ENCODE measurements around the gene ANAPC16.
"Not testable (repeated sequence)": the region's sequence is repeated elsewhere in the genome, so short reads cannot be mapped to it uniquely, and the experiment has no call there.

Gene ANAPC16

GRCh38 chr10:72265990-72266865 lies 50.4 kb downstream of the ANAPC16 start:
- Histone ChIP-seq H3K36me3 (ENCODE audit: insufficient read depth, low read length) (no peaks in the 10 kb centered on the region), H3K4me3 (ENCODE audit: low read length) (no peak overlapping the region), H3K4me1 (ENCODE audit: insufficient read depth, low read length) (peaks cover 10% of the 10 kb centered on the region), H3K27me3 (ENCODE audit: insufficient read depth, low read length) (no peaks in the 10 kb centered on the region), H2AFZ (ENCODE audit: low read depth, low read length) (no peak overlapping the region), H3K9me3 (ENCODE audit: low read length) (no peaks in the 10 kb centered on the region)

- Histone ChIP-seq H3K27me3 (ENCODE audit: insufficient read depth, low read length) (no peaks in the 10 kb centered on the region), H2AFZ (ENCODE audit: low read depth, low read length) (no peak overlapping the region), H3K4me3 (ENCODE audit: low read length) (no peak overlapping the region), H3K4me1 (ENCODE audit: insufficient read depth, low read length) (peaks cover 7% of the 10 kb centered on the region), H3K9me3 (ENCODE audit: low read length) (no peaks in the 10 kb centered on the region), H3K36me3 (ENCODE audit: insufficient read depth, low read length) (no peaks in the 10 kb centered on the region)
Measured at GRCh38 chr10:72267381-72267780, 51.6 kb downstream of the ANAPC16 start.

- Histone ChIP-seq H3K27me3 (ENCODE audit: insufficient read depth, low read length) (no peaks in the 10 kb centered on the region), H3K4me1 (ENCODE audit: insufficient read depth, low read length) (peaks cover 11% of the 10 kb centered on the region), H3K9me3 (ENCODE audit: low read length) (no peaks in the 10 kb centered on the region), H3K4me3 (ENCODE audit: low read length) (no peak overlapping the region), H3K36me3 (ENCODE audit: insufficient read depth, low read length) (no peaks in the 10 kb centered on the region), H2AFZ (ENCODE audit: low read depth, low read length) (no peak overlapping the region)
Measured at GRCh38 chr10:72267819-72268399, 52.1 kb downstream of the ANAPC16 start.

GRCh38 chr10:72268475-72269200 lies 52.8 kb downstream of the ANAPC16 start:
- H2AFZ ChIP-seq (ENCODE audit: low read depth, low read length); H3K27me3 ChIP-seq (ENCODE audit: insufficient read depth, low read length); H3K9me3 ChIP-seq (ENCODE audit: low read length); H3K4me3 ChIP-seq (ENCODE audit: low read length); H3K36me3 ChIP-seq (ENCODE audit: insufficient read depth, low read length): not testable (repeated sequence)
- H3K4me1 ChIP-seq (ENCODE audit: insufficient read depth, low read length), result peaks cover 11% of the 10 kb centered on the region

- Histone ChIP-seq H3K4me1 (ENCODE audit: insufficient read depth, low read length) (peaks cover 25% of the 10 kb centered on the region), H3K36me3 (ENCODE audit: insufficient read depth, low read length) (peaks cover 10% of the 10 kb centered on the region), H2AFZ (ENCODE audit: low read depth, low read length) (no peak overlapping the region), H3K4me3 (ENCODE audit: low read length) (no peak overlapping the region), H3K27me3 (ENCODE audit: insufficient read depth, low read length) (no peaks in the 10 kb centered on the region), H3K9me3 (ENCODE audit: low read length) (no peaks in the 10 kb centered on the region)
Measured at GRCh38 chr10:72270607-72271281, 54.9 kb downstream of the ANAPC16 start.

- Histone ChIP-seq H3K27me3 (ENCODE audit: insufficient read depth, low read length) (no peaks in the 10 kb centered on the region), H2AFZ (ENCODE audit: low read depth, low read length) (peak overlapping the region; percentile 2), H3K9me3 (ENCODE audit: low read length) (no peaks in the 10 kb centered on the region), H3K36me3 (ENCODE audit: insufficient read depth, low read length) (peaks cover 15% of the 10 kb centered on the region), H3K4me1 (ENCODE audit: insufficient read depth, low read length) (peaks cover 40% of the 10 kb centered on the region), H3K4me3 (ENCODE audit: low read length) (peak overlapping the region; percentile 77)
Measured at GRCh38 chr10:72272689-72273409, 57.0 kb downstream of the ANAPC16 start.

GRCh38 chr10:72273410-72274212 lies 57.8 kb downstream of the ANAPC16 start, which contains the start of gene DDIT4:
Gene DDIT4, plus strand, starts transcription at chr10:72273924. Its CDS starts 293 bp downstream, at chr10:72274217.
- Histone ChIP-seq H3K36me3 (ENCODE audit: insufficient read depth, low read length) (peaks cover 15% of the 10 kb centered on the region), H3K9me3 (ENCODE audit: low read length) (no peaks in the 10 kb centered on the region), H2AFZ (ENCODE audit: low read depth, low read length) (peak within 1 kb of the TSS; percentile 2), H3K4me3 (ENCODE audit: low read length) (peak within 1 kb of the TSS; percentile 77), H3K27me3 (ENCODE audit: insufficient read depth, low read length) (no peaks in the 10 kb centered on the region), H3K4me1 (ENCODE audit: insufficient read depth, low read length) (peaks cover 47% of the 10 kb centered on the region)

- Histone ChIP-seq H3K4me1 (ENCODE audit: insufficient read depth, low read length) (peaks cover 47% of the 10 kb centered on the region), H3K36me3 (ENCODE audit: insufficient read depth, low read length) (peaks cover 15% of the 10 kb centered on the region), H3K9me3 (ENCODE audit: low read length) (no peaks in the 10 kb centered on the region), H2AFZ (ENCODE audit: low read depth, low read length) (no peak overlapping the region), H3K4me3 (ENCODE audit: low read length) (peak overlapping the region; percentile 77), H3K27me3 (ENCODE audit: insufficient read depth, low read length) (no peaks in the 10 kb centered on the region)
Measured at GRCh38 chr10:72274213-72274729, 58.5 kb downstream of the ANAPC16 start.

GRCh38 chr10:72274730-72275350 lies 59.0 kb downstream of the ANAPC16 start:
- Histone ChIP-seq H3K9me3 (ENCODE audit: low read length) (no peaks in the 10 kb centered on the region), H3K4me3 (ENCODE audit: low read length) (peak overlapping the region; percentile 77), H3K27me3 (ENCODE audit: insufficient read depth, low read length) (no peaks in the 10 kb centered on the region), H3K4me1 (ENCODE audit: insufficient read depth, low read length) (peaks cover 47% of the 10 kb centered on the region), H3K36me3 (ENCODE audit: insufficient read depth, low read length) (peaks cover 15% of the 10 kb centered on the region), H2AFZ (ENCODE audit: low read depth, low read length) (no peak overlapping the region)

GRCh38 chr10:72275351-72276012 lies 59.7 kb downstream of the ANAPC16 start:
- Histone ChIP-seq H2AFZ (ENCODE audit: low read depth, low read length) (no peak overlapping the region), H3K27me3 (ENCODE audit: insufficient read depth, low read length) (no peaks in the 10 kb centered on the region), H3K4me1 (ENCODE audit: insufficient read depth, low read length) (peaks cover 47% of the 10 kb centered on the region), H3K4me3 (ENCODE audit: low read length) (peak overlapping the region; percentile 77), H3K9me3 (ENCODE audit: low read length) (no peaks in the 10 kb centered on the region), H3K36me3 (ENCODE audit: insufficient read depth, low read length) (peaks cover 15% of the 10 kb centered on the region)

GRCh38 chr10:72276013-72276387 lies 60.2 kb downstream of the ANAPC16 start:
- no peaks in the 10 kb centered on the region for H3K27me3 ChIP-seq (ENCODE audit: insufficient read depth, low read length)
- H2AFZ ChIP-seq (ENCODE audit: low read depth, low read length), result no peak overlapping the region
- H3K36me3 ChIP-seq (ENCODE audit: insufficient read depth, low read length), result peaks cover 15% of the 10 kb centered on the region
- peaks cover 47% of the 10 kb centered on the region for H3K4me1 ChIP-seq (ENCODE audit: insufficient read depth, low read length)
- H3K9me3 ChIP-seq (ENCODE audit: low read length), result no peaks in the 10 kb centered on the region
- H3K4me3 ChIP-seq (ENCODE audit: low read length), result peak overlapping the region; percentile 77

All from neuron (in vitro differentiated cells).